CD4-positive, alpha-beta T cell (primary cell): ENCODE results near the gene HACL1. TPM values are rescaled to one million over a fixed set of nuclear protein-coding genes. Genes with fewer than 3 reads are reported as not detected.

Source experiments
- ATAC-seq: fragments of 200-7000 bp; cut with Tn5 transposase; one replicate; pipeline ENCODE4 v1.10.0; 2022; ENCODE audit warnings: mild to moderate bottlenecking; ENCODE audit not compliant: poor library complexity
- CTCF ChIA-PET: fragments of 350-600 bp; sonication (Branson Sonifier 250); formaldehyde crosslinking; loops from one replicate; lab custom pipeline; 2021; ENCODE audit warnings: antibody characterized with exemption, inconsistent platforms; lab: Charles Lee
- POLR2A ChIA-PET: fragments of 350-600 bp; sonication (Branson Sonifier 250); formaldehyde crosslinking; loops from one replicate; lab custom pipeline; 2021; ENCODE audit warnings: antibody characterized with exemption, inconsistent platforms; lab: Charles Lee
- DNase-seq, 14 experiments: peaks; one replicate each; pipeline ENCODE4 v3.0.0-alpha.2; 2013 to 2020; ENCODE audit warnings: mixed read lengths in 2 of 14
- H3K27ac ChIP-seq, 2 donors: one replicate each; pipeline versions ENCODE4 v1.5.1 to v1.7.0; 2013; ENCODE audit warnings: low read length in 2 of 2, low read depth in 1 of 2, mild to moderate bottlenecking in 1 of 2
- H3K27me3 ChIP-seq, 2 experiments: 1 replicate in 1 of 2; 2 replicates in 1 of 2; pipeline versions ENCODE4 v1.6.1 to v1.7.0; 2013; ENCODE audit warnings: low read length in 2 of 2, control low read depth in 1 of 2, mild to moderate bottlenecking in 1 of 2, moderate library complexity in 1 of 2; ENCODE audit not compliant: insufficient read depth in 2 of 2, control insufficient read depth in 1 of 2
- H3K36me3 ChIP-seq: one replicate; pipeline ENCODE4 v1.6.1; 2013; ENCODE audit warnings: low read length, control low read depth; ENCODE audit not compliant: insufficient read depth
- H3K4me1 ChIP-seq: one replicate; pipeline ENCODE4 v1.6.1; 2013; ENCODE audit warnings: low read length, control low read depth; ENCODE audit not compliant: insufficient read depth
- H3K4me3 ChIP-seq: one replicate; pipeline ENCODE4 v1.5.1; 2013; ENCODE audit warnings: mild to moderate bottlenecking, low read length, moderate library complexity
- H3K9me3 ChIP-seq, 2 experiments: 1 replicate in 1 of 2; 2 replicates in 1 of 2; pipeline versions ENCODE4 v1.6.1 to v1.7.0; 2013; ENCODE audit warnings: low read length in 2 of 2, mild to moderate bottlenecking in 2 of 2, control low read depth in 1 of 2, moderate library complexity in 1 of 2; ENCODE audit not compliant: control insufficient read depth in 1 of 2, insufficient read depth in 1 of 2
- H3K27ac Mint-ChIP-seq: one replicate; pipeline ENCODE4 v1.8.0; 2020; ENCODE audit warnings: mixed read lengths
- H3K27me3 Mint-ChIP-seq: one replicate; pipeline ENCODE4 v1.8.0; 2021; ENCODE audit warnings: mixed read lengths
- H3K36me3 Mint-ChIP-seq: one replicate; pipeline ENCODE4 v1.8.0; 2021; ENCODE audit warnings: low read depth, mixed read lengths
- H3K4me1 Mint-ChIP-seq: one replicate; pipeline ENCODE4 v1.8.0; 2021; ENCODE audit warnings: low read depth, mixed read lengths
- H3K4me3 Mint-ChIP-seq: one replicate; pipeline ENCODE4 v1.8.0; 2020; ENCODE audit warnings: mild to moderate bottlenecking, mixed read lengths
- H3K9me3 Mint-ChIP-seq: one replicate; pipeline ENCODE4 v1.8.0; 2020; ENCODE audit warnings: mixed read lengths
- CTCF ChIP-seq: fragments of 200-600 bp; IDR thresholded peaks from one replicate; pipeline ENCODE4 v1.8.0; 2022; ENCODE audit warnings: antibody characterized with exemption, mild to moderate bottlenecking
- intact Hi-C, 2 experiments: fragments of 100-400 bp; cut with DNase I in 1 of 2; cut with micrococcal nuclease in 1 of 2; formaldehyde crosslinking; loops; one replicate each; pipeline versions ENCODE4 v1.15.1 to v1.9.0; 2023 to 2025; cut with DNase I, micrococcal nuclease
- total RNA-seq, 174 experiments: library from RNA in 2 of 174; stranded (reverse) in 2 of 174; gene quantifications; one replicate each; pipeline ENCODE4 v1.2.3 and lab custom pipeline; 2021 to 2026

The HACL1 gene
- total RNA-seq, 2 experiments from 2014 or later, result 26.6 to 33.2 TPM

- Histone ChIP-seq H3K27me3 (no peaks in the 10 kb centered on the region), H3K4me3 (no peak overlapping the region), H3K4me1 (peaks cover 13% of the 10 kb centered on the region), H3K9me3 (no peaks in the 10 kb centered on the region), H3K27ac (no peak overlapping the region), H3K36me3 (peaks cover 3% of the 10 kb centered on the region)
- ChIA-PET POLR2A (no interaction called here), CTCF (no interaction called here)
- ATAC-seq (no peak), DNase-seq (no peak)
- peaks cover 31% of the 10 kb centered on the region for H3K36me3 Mint-ChIP-seq
- no peak overlapping the region for H3K27ac Mint-ChIP-seq
- no peak overlapping the region for H3K4me3 Mint-ChIP-seq
- peaks cover 13% of the 10 kb centered on the region for H3K4me1 Mint-ChIP-seq
- TF ChIP-seq CTCF, result no peak
- H3K9me3 Mint-ChIP-seq, result no peaks in the 10 kb centered on the region
- intact Hi-C loops, result loop anchor here in 1 of 2 experiments (10.0 kb wide), 1 partner anchor 119 kb away; no protein-coding TSS in a partner anchor
- no peaks in the 10 kb centered on the region for H3K27me3 Mint-ChIP-seq
Measured at GRCh38 chr3:15553749-15554148, 47.6 kb downstream of the HACL1 start.

GRCh38 chr3:15551902-15552301 lies 49.5 kb downstream of the HACL1 start:
- no peak for TF ChIP-seq CTCF
- peaks cover 5% of the 10 kb centered on the region for H3K4me1 Mint-ChIP-seq
- peaks cover 27% of the 10 kb centered on the region for H3K36me3 Mint-ChIP-seq
- Histone ChIP-seq H3K9me3 (peaks cover 0 to 5% of the 10 kb centered on the region in 2 experiments), H3K4me1 (peaks cover 7% of the 10 kb centered on the region), H3K27ac (no peak overlapping the region), H3K4me3 (no peak overlapping the region), H3K36me3 (no peaks in the 10 kb centered on the region), H3K27me3 (no peaks in the 10 kb centered on the region)
- H3K4me3 Mint-ChIP-seq, result no peak overlapping the region
- DNase-seq (no peak), ATAC-seq (no peak)
- H3K27ac Mint-ChIP-seq, result no peak overlapping the region
- intact Hi-C loops, result loop anchor here in 1 of 2 experiments (10.0 kb wide), 1 partner anchor 117 kb away; no protein-coding TSS in a partner anchor
- CTCF ChIA-PET, result no interaction called here
- POLR2A ChIA-PET, result no interaction called here
- H3K27me3 Mint-ChIP-seq, result no peaks in the 10 kb centered on the region
- peaks cover under 1% of the 10 kb centered on the region for H3K9me3 Mint-ChIP-seq

GRCh38 chr3:15549846-15550245 lies 51.5 kb downstream of the HACL1 start:
- Mint-ChIP-seq H3K36me3 (peaks cover 27% of the 10 kb centered on the region), H3K9me3 (peaks cover 4% of the 10 kb centered on the region), H3K4me3 (no peak overlapping the region), H3K27ac (no peak overlapping the region), H3K4me1 (no peaks in the 10 kb centered on the region), H3K27me3 (no peaks in the 10 kb centered on the region)
- Histone ChIP-seq H3K36me3 (no peaks in the 10 kb centered on the region), H3K9me3 (peaks cover 0 to 5% of the 10 kb centered on the region in 2 experiments), H3K27me3 (no peaks in the 10 kb centered on the region), H3K4me3 (no peak overlapping the region), H3K4me1 (peaks cover 3% of the 10 kb centered on the region), H3K27ac (no peak overlapping the region)
- POLR2A ChIA-PET, result no interaction called here
- DNase-seq, result no peak
- no peak for ATAC-seq
- intact Hi-C loops, result loop anchor here in 1 of 2 experiments (10.0 kb wide), 1 partner anchor 115 kb away; no protein-coding TSS in a partner anchor
- CTCF ChIA-PET, result no interaction called here
- no peak for TF ChIP-seq CTCF
